ENCODE measurements around the gene DCANP1. TPM values are rescaled to one million over a fixed set of nuclear protein-coding genes. Genes with fewer than 3 reads are reported as not detected.

DCANP1 gene
- total RNA-seq, 2 donors from 2014 or later, result not detected

DNA sequence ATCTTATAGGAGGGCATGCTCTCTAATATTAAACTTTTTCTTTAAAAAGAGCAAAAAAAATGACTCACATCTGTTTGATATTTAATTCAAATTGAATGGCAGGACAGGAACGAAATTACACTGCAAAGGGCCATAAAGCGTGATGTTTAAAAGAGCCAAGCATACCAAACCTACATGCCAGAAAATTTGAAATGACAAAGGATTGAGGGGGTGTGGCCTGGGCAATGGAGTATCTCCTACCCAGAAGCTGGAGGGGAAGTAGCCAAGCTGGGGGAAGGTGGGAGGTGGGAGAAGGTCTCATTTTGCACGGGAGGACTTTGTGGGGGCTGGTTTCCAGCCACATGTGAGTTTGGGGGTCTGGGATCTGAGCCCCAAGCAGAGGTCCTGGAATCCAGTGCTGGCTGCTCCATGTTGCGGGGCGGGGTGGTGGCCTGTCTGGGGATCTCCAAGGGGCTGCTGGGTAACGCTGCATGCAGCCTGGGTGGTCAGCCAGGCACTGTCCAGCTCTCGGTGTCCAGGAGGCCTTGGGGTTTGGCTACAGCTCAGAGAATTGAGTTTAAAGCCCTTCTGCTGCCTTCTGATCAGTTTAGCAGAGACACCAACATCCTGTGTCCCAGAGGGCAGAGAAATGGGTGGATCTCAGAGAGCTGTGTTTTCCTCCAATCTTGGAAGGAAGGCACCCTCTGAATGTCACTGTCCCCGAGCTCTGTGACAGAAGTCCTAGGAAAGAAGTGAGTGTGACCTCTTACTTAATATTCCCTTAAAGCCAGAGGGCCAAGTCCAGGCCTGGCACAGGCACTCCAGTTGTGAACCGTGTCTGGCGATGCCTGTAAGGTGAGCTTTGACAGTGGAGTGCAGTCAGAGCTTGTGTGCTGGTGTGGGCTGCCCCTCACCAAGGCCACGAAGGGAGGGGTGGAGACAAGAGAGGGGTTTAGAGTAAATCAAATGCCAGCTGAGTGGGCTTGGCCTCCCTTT, 7.6 kb downstream of the DCANP1 start:
- no peak overlapping the region for H3K9ac ChIP-seq (ENCODE audit: low read depth in 2 of 2, low read length in 2 of 2)
- H3K4me1 ChIP-seq, result no peaks in the 10 kb centered on the region
- TF ChIP-seq, protein P1, sequence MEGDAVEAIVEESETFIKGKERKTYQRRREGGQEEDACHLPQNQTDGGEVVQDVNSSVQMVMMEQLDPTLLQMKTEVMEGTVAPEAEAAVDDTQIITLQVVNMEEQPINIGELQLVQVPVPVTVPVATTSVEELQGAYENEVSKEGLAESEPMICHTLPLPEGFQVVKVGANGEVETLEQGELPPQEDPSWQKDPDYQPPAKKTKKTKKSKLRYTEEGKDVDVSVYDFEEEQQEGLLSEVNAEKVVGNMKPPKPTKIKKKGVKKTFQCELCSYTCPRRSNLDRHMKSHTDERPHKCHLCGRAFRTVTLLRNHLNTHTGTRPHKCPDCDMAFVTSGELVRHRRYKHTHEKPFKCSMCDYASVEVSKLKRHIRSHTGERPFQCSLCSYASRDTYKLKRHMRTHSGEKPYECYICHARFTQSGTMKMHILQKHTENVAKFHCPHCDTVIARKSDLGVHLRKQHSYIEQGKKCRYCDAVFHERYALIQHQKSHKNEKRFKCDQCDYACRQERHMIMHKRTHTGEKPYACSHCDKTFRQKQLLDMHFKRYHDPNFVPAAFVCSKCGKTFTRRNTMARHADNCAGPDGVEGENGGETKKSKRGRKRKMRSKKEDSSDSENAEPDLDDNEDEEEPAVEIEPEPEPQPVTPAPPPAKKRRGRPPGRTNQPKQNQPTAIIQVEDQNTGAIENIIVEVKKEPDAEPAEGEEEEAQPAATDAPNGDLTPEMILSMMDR (IDR thresholded peaks at IDR 0.05), result no peak
- H3K27me3 ChIP-seq, result no peaks in the 10 kb centered on the region
- peak; percentile 14 for DNase-seq
- intact Hi-C loops (cut with DNase I), result no loop called here
- H3K9me3 ChIP-seq, result no peaks in the 10 kb centered on the region
- no peak overlapping the region for H3K4me3 ChIP-seq
- no peak overlapping the region for H3K27ac ChIP-seq
- H3K36me3 ChIP-seq, result no peaks in the 10 kb centered on the region

DNA sequence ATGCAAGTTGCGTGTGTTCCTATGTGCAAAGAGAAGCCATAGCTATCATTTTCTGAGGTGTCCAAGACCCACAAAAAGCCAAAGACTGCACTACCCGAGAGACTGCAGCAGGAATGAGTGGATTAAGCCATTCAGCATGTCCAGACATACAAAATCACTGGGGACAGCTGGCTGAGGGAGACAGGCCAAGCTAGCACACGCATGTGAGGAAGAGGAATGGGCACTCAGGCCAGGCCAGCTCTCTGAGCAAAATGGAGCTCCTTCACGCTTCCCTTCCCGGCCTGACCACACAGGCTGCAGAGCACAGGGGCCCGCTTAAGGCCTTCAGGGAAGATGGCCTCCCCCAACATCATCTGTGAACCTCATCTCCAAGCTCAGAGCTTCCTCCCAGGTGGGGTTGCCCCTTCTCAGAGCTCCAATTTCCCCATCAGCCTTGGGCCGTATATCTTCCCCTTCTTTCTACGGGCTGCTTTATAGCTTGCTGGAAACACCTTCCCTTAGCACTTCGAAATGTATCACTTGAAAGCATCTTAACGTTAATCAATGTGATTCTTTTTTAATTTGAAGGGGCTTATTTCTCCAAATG, 8.4 kb downstream of the DCANP1 start:
- Histone ChIP-seq H3K27ac (peak overlapping the region; percentile 17), H3K4me1 (no peaks in the 10 kb centered on the region)

DNA sequence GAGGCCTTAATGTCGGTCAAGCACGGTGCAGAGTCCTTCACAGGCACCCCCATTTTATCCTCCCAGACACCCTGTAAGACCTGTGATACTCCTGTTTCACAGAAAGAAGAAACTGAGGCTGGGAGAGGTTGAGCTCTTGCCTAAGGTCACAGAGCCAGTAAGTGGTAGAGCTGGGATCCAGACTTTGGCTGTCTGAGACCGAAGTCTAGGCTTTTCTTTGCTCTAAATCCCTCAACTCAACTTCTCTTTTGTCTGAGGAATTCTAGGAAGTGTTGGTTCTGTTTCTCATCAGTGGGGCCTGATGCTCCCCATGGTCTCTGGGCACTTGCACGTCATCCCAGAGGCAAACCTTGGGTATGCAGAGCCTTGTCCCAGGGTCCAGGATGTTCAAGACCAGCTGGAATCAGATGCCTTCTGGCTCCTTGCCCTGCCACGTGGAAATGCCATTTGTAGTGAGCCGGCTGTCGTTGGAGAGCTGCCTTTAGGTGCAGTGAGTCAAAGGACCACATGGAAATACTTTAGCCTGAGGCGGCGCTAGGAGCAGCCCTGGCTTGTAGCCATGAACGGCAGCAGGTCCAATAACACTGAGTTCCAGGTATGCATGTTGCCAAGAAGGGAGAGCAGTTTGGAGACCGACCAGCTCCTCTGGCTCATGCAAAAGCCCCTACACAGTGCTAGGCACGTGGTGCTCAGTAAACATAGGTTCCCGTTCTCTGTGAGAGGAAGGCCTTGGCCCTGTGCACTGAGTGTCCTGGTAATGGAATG, 9.2 kb downstream of the DCANP1 start:
- Histone ChIP-seq H3K9me3 (no peaks in the 10 kb centered on the region), H3K36me3 (no peaks in the 10 kb centered on the region), H3K27ac (peak overlapping the region; percentile 17), H3K9ac (ENCODE audit: low read depth in 2 of 2, low read length in 2 of 2) (no peak overlapping the region), H3K4me1 (no peaks in the 10 kb centered on the region), H3K4me3 (no peak overlapping the region), H3K27me3 (no peaks in the 10 kb centered on the region)
- TF ChIP-seq, protein P1 (IDR thresholded peaks at IDR 0.05), result no peak
- intact Hi-C loops (cut with DNase I), result no loop called here
- DNase-seq, result peak; percentile 37

More for the DNA sequence above, 8.4 kb downstream of the DCANP1 start:
- intact Hi-C loops (cut with DNase I), result no loop called here
- TF ChIP-seq, protein P1 (IDR thresholded peaks at IDR 0.05), result no peak
- no peaks in the 10 kb centered on the region for H3K9me3 ChIP-seq
- no peaks in the 10 kb centered on the region for H3K36me3 ChIP-seq
- no peak overlapping the region for H3K4me3 ChIP-seq
- H3K27me3 ChIP-seq, result no peaks in the 10 kb centered on the region
- DNase-seq, result no peak
- H3K9ac ChIP-seq (ENCODE audit: low read depth in 2 of 2, low read length in 2 of 2), result no peak overlapping the region

DNA sequence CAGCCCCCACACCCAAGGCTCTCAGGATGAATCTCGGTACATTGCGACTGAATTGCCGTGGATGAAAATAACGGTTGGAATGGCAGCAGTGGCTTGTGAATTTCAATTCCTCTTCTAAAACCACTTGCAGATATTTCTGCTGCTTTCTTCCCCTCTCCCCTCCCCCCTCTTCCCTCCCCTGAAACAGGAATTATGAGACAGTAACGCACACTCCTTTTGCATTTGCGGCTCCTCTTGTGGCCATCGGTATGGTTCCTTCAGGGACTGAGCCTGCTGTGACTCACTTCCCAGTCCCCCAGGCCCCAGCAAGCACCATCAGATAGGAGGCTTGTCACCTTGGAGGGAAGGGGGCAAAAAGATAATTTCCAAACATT, 9.7 kb downstream of the DCANP1 start:
- no peak overlapping the region for H3K9ac ChIP-seq (ENCODE audit: low read depth in 2 of 2, low read length in 2 of 2)
- TF ChIP-seq, protein P1 (IDR thresholded peaks at IDR 0.05), result no peak
- no peaks in the 10 kb centered on the region for H3K9me3 ChIP-seq
- no peak for DNase-seq
- no peaks in the 10 kb centered on the region for H3K36me3 ChIP-seq
- intact Hi-C loops (cut with DNase I), result no loop called here
- no peaks in the 10 kb centered on the region for H3K4me1 ChIP-seq
- H3K4me3 ChIP-seq, result no peak overlapping the region
- no peaks in the 10 kb centered on the region for H3K27me3 ChIP-seq
- no peak overlapping the region for H3K27ac ChIP-seq

DNA sequence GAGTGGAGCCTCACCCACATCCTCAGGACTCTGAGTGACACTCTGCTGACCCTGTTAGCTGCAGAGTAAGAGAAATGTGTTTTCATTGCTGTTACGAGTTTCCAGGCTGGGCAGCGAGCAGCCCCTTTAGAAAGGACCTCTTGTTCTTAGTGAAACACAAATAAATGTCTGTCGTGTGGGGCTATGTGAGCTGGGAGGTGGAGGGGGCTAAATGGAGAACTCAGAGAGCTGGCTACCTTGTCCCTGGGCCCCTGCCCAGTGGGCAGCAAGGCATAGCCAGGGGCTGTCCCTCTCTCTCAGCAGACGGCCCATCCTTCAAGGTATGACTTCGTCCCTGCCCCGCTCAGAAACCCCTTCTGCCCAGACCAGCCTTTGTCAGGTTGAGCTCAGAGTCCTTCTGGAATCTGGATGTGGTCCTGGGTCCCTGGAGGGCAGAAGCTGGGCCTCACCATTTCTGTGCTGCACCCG, 10.2 kb downstream of the DCANP1 start:
- intact Hi-C loops (cut with DNase I), result no loop called here
- Histone ChIP-seq H3K9ac (ENCODE audit: low read depth in 2 of 2, low read length in 2 of 2) (no peak overlapping the region), H3K36me3 (no peaks in the 10 kb centered on the region), H3K27me3 (no peaks in the 10 kb centered on the region), H3K4me3 (no peak overlapping the region), H3K4me1 (no peaks in the 10 kb centered on the region), H3K9me3 (no peaks in the 10 kb centered on the region), H3K27ac (no peak overlapping the region)
- TF ChIP-seq, protein P1 (IDR thresholded peaks at IDR 0.05), result no peak
- DNase-seq, result no peak

All from colonic mucosa (tissue), 4 donors.